NCI-H2227 (cell line): Measurements from ENCODE around the gene CEP350.
"Not testable (repeated sequence)": the region's sequence is repeated elsewhere in the genome, so short reads cannot be mapped to it uniquely, and the experiment has no call there.

ENCODE experiments used
- DNase-seq: peaks from one replicate; lab custom pipeline; 2025; ENCODE audit not compliant: unreplicated experiment; lab: John Stamatoyannopoulos, UW

Gene CEP350

GRCh38 chr1:179978199-179979079, 23.8 kb downstream of the CEP350 start:
- no peak for DNase-seq

DNA sequence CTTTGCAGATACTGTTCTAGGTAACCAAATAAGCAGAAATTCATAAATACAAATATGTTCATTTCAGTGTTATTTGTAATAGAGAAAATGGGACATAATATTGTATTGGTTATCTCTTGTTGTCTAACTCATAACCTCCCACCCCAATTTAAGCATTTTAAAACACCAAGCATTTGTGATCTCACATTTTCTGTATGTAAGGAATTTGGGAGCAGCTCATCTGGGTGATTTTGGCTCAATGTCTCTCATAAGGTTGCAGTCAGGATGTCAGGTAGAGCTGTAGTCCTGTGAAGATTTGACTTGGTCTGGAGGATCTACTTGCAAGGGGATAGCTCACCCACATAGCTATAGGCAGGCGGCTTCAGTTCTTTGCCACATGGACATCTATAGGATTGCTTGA, 29.5 kb downstream of the CEP350 start:
- no peak for DNase-seq

- DNase-seq: no peak
Measured at GRCh38 chr1:179984942-179985341, 30.3 kb downstream of the CEP350 start.

- DNase-seq: no peak
Measured at GRCh38 chr1:179990847-179991246, 36.2 kb downstream of the CEP350 start.

DNA sequence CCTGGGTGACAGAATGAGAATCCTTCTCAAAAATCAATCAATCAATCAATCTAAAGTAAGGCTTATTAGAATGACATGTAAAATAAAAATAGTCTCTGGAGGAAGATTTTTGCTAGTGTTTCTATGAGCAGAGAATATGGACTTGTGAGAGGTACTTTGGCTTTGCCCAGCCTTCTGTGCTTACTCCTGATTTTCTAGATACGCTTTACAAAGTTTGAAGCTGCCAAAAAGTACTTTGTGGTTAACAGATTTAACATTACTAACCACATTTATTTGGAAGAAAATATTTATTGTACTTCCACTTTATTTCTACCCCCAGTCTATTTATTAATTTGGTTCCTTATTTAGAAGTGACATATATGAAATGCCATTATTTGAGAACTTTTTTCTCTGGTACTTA, 41.0 kb downstream of the CEP350 start:
- DNase-seq: no peak

DNA sequence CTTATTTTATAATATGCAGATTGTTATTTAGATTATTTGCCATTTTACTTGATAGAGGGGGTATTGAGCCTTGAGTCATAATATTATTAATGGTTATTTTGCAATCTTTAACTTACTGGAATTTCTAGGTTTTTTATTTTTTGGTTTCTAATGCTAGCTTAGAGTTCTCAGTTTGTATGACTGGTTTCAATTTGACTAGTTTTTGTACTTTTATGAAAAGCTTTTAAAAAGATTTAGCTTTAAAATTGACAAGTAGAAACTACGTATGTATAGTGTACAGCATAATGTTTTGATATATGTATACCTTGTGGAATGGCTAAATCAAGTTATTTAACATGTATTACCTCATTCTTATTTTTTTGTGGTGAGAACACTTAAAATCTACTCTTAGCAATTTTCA, 41.5 kb downstream of the CEP350 start:
- DNase-seq: no peak

GRCh38 chr1:180000575-180000974, 46.0 kb downstream of the CEP350 start:
- DNase-seq: no peak

GRCh38 chr1:180002437-180002836, 47.8 kb downstream of the CEP350 start:
- DNase-seq: no peak

DNA sequence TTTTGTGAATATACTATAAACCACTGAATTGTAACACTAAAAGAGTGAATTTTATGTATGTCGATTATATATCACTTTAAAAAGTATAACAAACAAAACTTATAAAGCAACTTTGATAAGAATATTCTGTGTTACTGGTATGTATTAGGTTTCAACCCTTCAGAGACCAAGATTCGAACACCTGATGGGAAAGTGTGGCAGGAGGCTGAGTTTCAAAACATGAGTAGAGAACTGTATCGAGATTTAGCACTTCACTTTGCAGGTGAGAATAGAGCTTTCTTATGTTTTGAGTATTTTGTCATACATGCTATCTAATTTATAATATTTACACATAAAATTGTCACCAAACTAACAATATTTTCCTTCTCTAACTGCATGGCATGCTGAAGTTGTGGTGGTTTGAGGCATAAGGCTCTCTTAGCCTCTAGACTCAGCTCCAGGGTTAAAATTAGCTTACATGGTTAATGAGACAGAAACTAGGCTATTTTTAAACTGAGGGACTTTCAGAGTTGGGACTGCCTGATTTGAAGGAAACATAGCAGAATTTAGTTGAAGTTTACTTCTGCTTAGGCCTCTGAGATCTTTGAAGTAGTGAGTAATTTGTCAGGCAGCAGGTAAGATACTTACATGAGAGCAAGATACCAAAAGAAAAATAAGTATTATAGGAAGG, 48.6 kb downstream of the CEP350 start:
- no peak for DNase-seq

- not testable (repeated sequence) for DNase-seq
Measured at GRCh38 chr1:180006762-180007161, 52.2 kb downstream of the CEP350 start.

- DNase-seq: no peak
Measured at GRCh38 chr1:180020017-180020416, 65.4 kb downstream of the CEP350 start.

DNA sequence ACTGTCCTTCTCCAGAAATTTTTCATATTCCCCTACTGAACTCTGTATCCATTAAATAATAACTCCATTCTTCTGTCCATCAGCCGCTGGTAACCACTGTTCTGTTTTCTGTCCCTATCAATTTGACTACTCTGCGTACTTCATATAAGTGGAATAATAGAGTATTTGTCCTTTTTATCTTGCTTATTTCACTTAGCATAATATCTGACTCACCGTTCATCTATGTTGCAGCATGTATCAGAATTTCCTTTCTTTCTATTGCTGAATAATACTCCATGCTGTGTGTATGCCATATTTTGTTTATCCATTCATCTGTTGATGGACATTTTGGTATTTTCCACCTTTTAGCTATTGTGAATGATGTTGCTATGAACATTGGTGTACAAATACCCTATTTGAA, 71.9 kb downstream of the CEP350 start:
- DNase-seq: no peak

- DNase-seq: no peak
Measured at GRCh38 chr1:180027949-180028445, 73.4 kb downstream of the CEP350 start.

DNA sequence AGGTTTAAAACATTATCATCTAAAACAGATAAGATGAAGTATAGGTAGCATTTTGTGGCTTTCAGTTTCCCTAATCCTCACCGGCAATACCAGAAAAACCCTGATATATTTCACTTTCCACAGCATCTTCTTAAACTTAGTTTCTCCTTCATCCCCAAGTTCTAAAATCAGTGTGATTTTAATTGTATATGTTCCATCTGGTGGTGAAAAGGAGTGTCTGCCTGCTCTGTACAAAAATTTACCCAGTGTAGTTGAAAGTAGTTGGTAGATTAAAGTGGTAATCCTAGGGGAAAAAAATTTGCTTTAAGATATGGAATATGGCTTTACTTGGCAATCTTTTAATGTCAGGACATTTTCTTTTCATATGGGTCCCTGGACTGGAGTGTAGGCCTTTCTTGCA, 74.3 kb downstream of the CEP350 start:
- no peak for DNase-seq

GRCh38 chr1:180029524-180030135, 75.0 kb downstream of the CEP350 start:
- no peak for DNase-seq

GRCh38 chr1:180031664-180032063, 77.1 kb downstream of the CEP350 start:
- DNase-seq: no peak

DNA sequence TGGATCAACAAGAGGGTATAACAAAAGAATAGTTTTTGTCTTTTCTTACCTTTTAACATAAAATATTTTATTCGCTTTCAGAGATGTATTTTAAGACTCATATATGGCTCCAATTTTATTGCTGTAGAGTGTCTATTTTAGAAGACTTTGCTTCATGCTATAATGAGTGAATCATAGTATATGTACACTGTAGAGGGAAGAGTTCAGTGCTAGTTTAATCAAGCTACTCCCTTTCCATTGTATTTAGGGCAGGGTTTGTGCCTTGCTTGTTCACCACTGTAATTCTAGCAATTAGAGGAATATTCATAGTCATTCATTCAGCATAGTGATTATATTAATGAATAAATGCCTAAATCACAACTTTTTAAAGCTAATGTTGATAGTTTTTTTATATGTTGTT, 78.8 kb downstream of the CEP350 start:
- DNase-seq: no peak

GRCh38 chr1:180040034-180040433, 85.4 kb downstream of the CEP350 start:
- DNase-seq: no peak

DNA sequence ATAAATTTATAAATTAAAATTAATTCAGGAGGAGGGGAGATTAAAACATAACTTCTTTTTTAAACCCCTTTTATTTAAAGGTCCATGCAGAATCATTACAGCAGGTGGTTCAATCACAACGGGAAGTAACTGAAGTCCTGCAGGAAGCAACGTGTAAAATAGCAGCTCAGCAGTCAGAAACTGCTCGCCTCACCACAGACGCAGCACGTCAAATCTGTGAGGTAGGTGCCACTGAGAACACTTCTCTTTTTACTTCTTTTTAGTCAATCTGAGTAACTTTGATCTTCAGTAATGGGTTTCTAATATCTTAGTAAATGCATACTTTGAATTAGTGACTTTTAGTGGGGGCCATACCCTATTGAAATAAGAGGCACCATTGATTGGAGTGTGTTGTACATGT, 87.0 kb downstream of the CEP350 start:
- no peak for DNase-seq

DNA sequence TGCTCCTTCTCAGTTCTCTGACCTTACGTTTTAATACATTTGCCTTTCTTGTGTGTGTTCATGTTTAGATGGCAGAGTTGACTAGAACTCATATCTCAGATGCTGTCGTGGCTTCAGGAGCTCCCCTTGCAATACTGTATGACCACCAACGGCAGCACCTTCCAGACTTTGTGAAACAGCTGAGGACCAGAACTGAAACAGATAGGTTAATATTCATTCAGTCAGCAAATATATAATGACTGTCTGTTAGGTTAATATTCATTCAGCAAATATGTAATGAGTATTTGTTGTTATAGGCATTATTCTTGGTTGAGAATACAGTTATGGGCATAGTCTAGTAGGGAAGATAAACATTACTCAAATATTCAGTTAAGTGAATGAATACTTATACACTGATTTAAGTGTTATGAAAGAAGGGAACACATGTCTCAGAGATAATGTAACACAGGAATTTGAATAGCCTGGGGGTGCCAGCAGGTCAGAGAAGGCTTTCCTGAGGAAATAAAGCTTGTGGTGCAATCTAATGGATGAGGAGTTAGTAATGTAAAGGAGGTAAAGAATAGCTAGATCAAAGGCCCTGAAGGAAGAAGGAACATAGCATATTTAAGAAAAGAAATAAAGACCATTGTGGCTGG, 88.5 kb downstream of the CEP350 start:
- DNase-seq: no peak

DNA sequence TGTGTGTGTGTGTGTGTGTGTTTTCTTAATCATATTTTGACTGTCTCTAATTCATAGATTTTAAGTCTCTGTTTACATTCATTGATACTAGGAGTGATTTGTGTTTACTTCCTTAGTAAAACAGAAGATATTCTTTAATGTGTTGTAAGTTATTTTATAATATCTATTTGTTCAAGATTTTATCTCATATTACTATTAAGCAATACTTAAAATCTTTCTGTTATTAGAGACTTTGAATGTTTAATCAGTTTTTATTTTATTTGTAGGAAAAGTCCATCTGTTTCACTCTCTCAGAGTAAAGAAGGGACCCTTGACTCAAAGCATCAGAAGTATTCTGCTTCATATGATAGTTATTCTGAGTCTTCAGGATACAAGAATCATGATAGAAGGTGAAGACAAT, 89.2 kb downstream of the CEP350 start:
- DNase-seq: no peak
